Measurements from ENCODE around the gene C3orf18. TPM values are rescaled to one million over a fixed set of nuclear protein-coding genes. Genes with fewer than 3 reads are reported as not detected.

The C3orf18 gene
- total RNA-seq, 1 donor from 2014 or later = 3.9 TPM

- H3K36me3 Mint-ChIP-seq (ENCODE audit: unreplicated experiment) = no peaks in the 10 kb centered on the region
- H3K27ac Mint-ChIP-seq (ENCODE audit: unreplicated experiment) = no peak overlapping the region
- H3K4me3 Mint-ChIP-seq (ENCODE audit: unreplicated experiment) = no peak overlapping the region
- H3K27me3 Mint-ChIP-seq (ENCODE audit: unreplicated experiment) = no peaks in the 10 kb centered on the region
- no peak for DNase-seq (ENCODE audit: extremely low spot score, unreplicated experiment)
- H3K9me3 Mint-ChIP-seq (ENCODE audit: unreplicated experiment) = no peaks in the 10 kb centered on the region
- H3K4me1 Mint-ChIP-seq (ENCODE audit: unreplicated experiment) = peaks cover 23% of the 10 kb centered on the region
- TF ChIP-seq CTCF (IDR thresholded peaks at IDR 0.05) = no peak
Observed at GRCh38 chr3:50604110-50604621, 36.6 kb upstream of the C3orf18 start.

GRCh38 chr3:50603261-50604109 lies 35.9 kb upstream of the C3orf18 start:
- no peak for DNase-seq (ENCODE audit: extremely low spot score, unreplicated experiment)
- TF ChIP-seq CTCF (IDR thresholded peaks at IDR 0.05) = no peak
- H3K27ac Mint-ChIP-seq (ENCODE audit: unreplicated experiment) = no peak overlapping the region
- H3K9me3 Mint-ChIP-seq (ENCODE audit: unreplicated experiment) = no peaks in the 10 kb centered on the region
- no peak overlapping the region for H3K4me3 Mint-ChIP-seq (ENCODE audit: unreplicated experiment)
- no peaks in the 10 kb centered on the region for H3K36me3 Mint-ChIP-seq (ENCODE audit: unreplicated experiment)
- H3K27me3 Mint-ChIP-seq (ENCODE audit: unreplicated experiment) = no peaks in the 10 kb centered on the region
- H3K4me1 Mint-ChIP-seq (ENCODE audit: unreplicated experiment) = peaks cover 23% of the 10 kb centered on the region

GRCh38 chr3:50602595-50603191 lies 35.1 kb upstream of the C3orf18 start:
- Mint-ChIP-seq H3K4me3 (ENCODE audit: unreplicated experiment) (no peak overlapping the region), H3K9me3 (ENCODE audit: unreplicated experiment) (no peaks in the 10 kb centered on the region), H3K36me3 (ENCODE audit: unreplicated experiment) (no peaks in the 10 kb centered on the region), H3K4me1 (ENCODE audit: unreplicated experiment) (peaks cover 23% of the 10 kb centered on the region), H3K27me3 (ENCODE audit: unreplicated experiment) (peaks cover 2% of the 10 kb centered on the region), H3K27ac (ENCODE audit: unreplicated experiment) (peak overlapping the region; percentile 94)
- DNase-seq (ENCODE audit: extremely low spot score, unreplicated experiment) = no peak
- no peak for TF ChIP-seq CTCF (IDR thresholded peaks at IDR 0.05)

- TF ChIP-seq CTCF (IDR thresholded peaks at IDR 0.05) = no peak
- Mint-ChIP-seq H3K36me3 (ENCODE audit: unreplicated experiment) (no peaks in the 10 kb centered on the region), H3K27me3 (ENCODE audit: unreplicated experiment) (peaks cover 2% of the 10 kb centered on the region), H3K9me3 (ENCODE audit: unreplicated experiment) (no peaks in the 10 kb centered on the region), H3K4me3 (ENCODE audit: unreplicated experiment) (no peak overlapping the region), H3K4me1 (ENCODE audit: unreplicated experiment) (peaks cover 23% of the 10 kb centered on the region), H3K27ac (ENCODE audit: unreplicated experiment) (peak overlapping the region; percentile 94)
- DNase-seq (ENCODE audit: extremely low spot score, unreplicated experiment) = peak; percentile 91
Observed at GRCh38 chr3:50600841-50601591, 33.5 kb upstream of the C3orf18 start.

Data from osteocyte (in vitro differentiated cells).